A549 (cell line): Measurements from ENCODE around the gene BOC. TPM values are rescaled to one million over a fixed set of nuclear protein-coding genes. Genes with fewer than 3 reads are reported as not detected.
A peak's percentile ranks its signal among the peaks of the same experiment; 100 is the strongest.

ENCODE experiments used
- ATAC-seq, 2 experiments: fragments of 200-7000 bp in 1 of 2; fragments of >200 bp in 1 of 2; cut with Nextera tagmentation in 1 of 2; cut with Tn5 transposase in 1 of 2; 3 replicates each; pipeline versions ENCODE4 v1.8.0 to v1.9.1; 2018 to 2020; ENCODE audit warnings: mild to moderate bottlenecking in 1 of 2, moderate library complexity in 1 of 2
- CTCF ChIA-PET: fragments of 300-600 bp; sonication (Branson Sonifier 250); formaldehyde crosslinking; extraction: SDS; loops from one replicate; lab custom pipeline; 2021; ENCODE audit warnings: antibody characterized with exemption, inconsistent platforms; lab: Yijun Ruan, JAX
- POLR2A ChIA-PET: fragments of 350-600 bp; formaldehyde crosslinking; extraction: SDS; loops from one replicate; lab custom pipeline; 2021; ENCODE audit warnings: antibody characterized with exemption, inconsistent platforms; lab: Yijun Ruan, JAX
- DNase-seq, 2 experiments: peaks; one replicate each; pipeline versions ENCODE4 v3.0.0 to v3.0.0-alpha.2; 2011 to 2016; ENCODE audit warnings: low read depth in 1 of 2, low spot score in 1 of 2
- FAIRE-seq: peaks from 2 replicates; lab custom pipeline; 2011; peaks lifted over from hg19 to GRCh38; lab: Jason Lieb, UNC
- H3K27ac ChIP-seq, 2 experiments: fragments of >200 bp; sonication (Bioruptor Twin); formaldehyde crosslinking; 3 replicates each; pipeline ENCODE4 v1.5.1; 2016 to 2017
- H3K4me1 ChIP-seq: fragments of >200 bp; sonication (Bioruptor Twin); formaldehyde crosslinking; 3 replicates; pipeline ENCODE4 v1.6.1; 2016
- H3K4me2 ChIP-seq: fragments of >200 bp; sonication (Bioruptor Twin); formaldehyde crosslinking; 3 replicates; pipeline ENCODE4 v1.6.1; 2016
- H3K4me3 ChIP-seq: fragments of >200 bp; sonication (Bioruptor Twin); formaldehyde crosslinking; 3 replicates; pipeline ENCODE4 v1.5.1; 2016
- H3K9me3 ChIP-seq: fragments of >200 bp; sonication (Bioruptor Twin); formaldehyde crosslinking; 3 replicates; pipeline ENCODE4 v1.6.1; 2016
- CEBPB ChIP-seq, 2 experiments: fragments of >200 bp in 1 of 2; sonication (Bioruptor Twin) in 1 of 2; formaldehyde crosslinking in 1 of 2; IDR thresholded peaks; 2 replicates each; pipeline ENCODE4 v1.6.1; 2012 to 2016
- CHD2 ChIP-seq: fragments of 150-350 bp; IDR thresholded peaks from 2 replicates; pipeline ENCODE4 v1.6.1; 2014; ENCODE audit warnings: low read length; ENCODE audit not compliant: partially characterized antibody
- E2F6 ChIP-seq: IDR thresholded peaks from 2 replicates; pipeline ENCODE4 v1.6.1; 2012; ENCODE audit warnings: low read depth, borderline replicate concordance
- FOSL2 ChIP-seq, 2 experiments: fragments of 450-650 bp in 1 of 2; fragments of >200 bp in 1 of 2; sonication (Bioruptor Twin) in 1 of 2; formaldehyde crosslinking; IDR thresholded peaks; 2 replicates each; pipeline versions ENCODE4 v1.5.0 to v1.6.1; 2016 to 2020; ENCODE audit warnings: mild to moderate bottlenecking in 1 of 2, moderate library complexity in 1 of 2
- FOXS1 ChIP-seq: fragments of 250-450 bp; sonication (Bioruptor Pico); IDR thresholded peaks from 2 replicates; pipeline ENCODE4 v1.5.0; 2020; ENCODE audit warnings: mild to moderate bottlenecking, moderate library complexity
- HDAC2 ChIP-seq: fragments of 200-600 bp; sonication (generic); IDR thresholded peaks from 2 replicates; pipeline ENCODE4 v1.6.1; 2016
- HES2 ChIP-seq: fragments of >200 bp; sonication (Bioruptor Twin); formaldehyde crosslinking; IDR thresholded peaks from 2 replicates; pipeline ENCODE4 v1.6.1; 2016
- HOXB13 ChIP-seq: fragments of 250-450 bp; sonication (Bioruptor Pico); IDR thresholded peaks from 2 replicates; pipeline ENCODE4 v1.5.0; 2020; ENCODE audit warnings: low read depth, mild to moderate bottlenecking, moderate library complexity
- JUN ChIP-seq, 2 experiments: fragments of >200 bp; sonication (Bioruptor Twin); formaldehyde crosslinking; IDR thresholded peaks; 2 replicates in 1 of 2; 3 replicates in 1 of 2; pipeline ENCODE4 v1.6.1; 2016 to 2017
- JUNB ChIP-seq: fragments of >200 bp; sonication (Bioruptor Twin); formaldehyde crosslinking; IDR thresholded peaks from 2 replicates; pipeline ENCODE4 v1.6.1; 2016
- MAFK ChIP-seq: fragments of 450-650 bp; IDR thresholded peaks from 2 replicates; pipeline ENCODE4 v1.6.1; 2014; ENCODE audit not compliant: partially characterized antibody
- NFE2L2 ChIP-seq: fragments of 150-350 bp; conservative IDR thresholded peaks from 2 replicates; pipeline ENCODE4 v1.6.1; 2014; ENCODE audit warnings: low read length
- NR3C1 ChIP-seq: fragments of >200 bp; sonication (Bioruptor Twin); formaldehyde crosslinking; IDR thresholded peaks from 3 replicates; pipeline ENCODE4 v1.6.1; 2017
- POLR2A ChIP-seq: IDR thresholded peaks from 2 replicates; pipeline ENCODE4 v1.6.1; 2012; ENCODE audit warnings: mild to moderate bottlenecking, low read length
- RAD21 ChIP-seq, 2 experiments: fragments of >200 bp in 1 of 2; sonication (Bioruptor Twin) in 1 of 2; formaldehyde crosslinking in 1 of 2; IDR thresholded peaks in 1 of 2; conservative IDR thresholded peaks in 1 of 2; 2 replicates in 1 of 2; 3 replicates in 1 of 2; pipeline ENCODE4 v1.6.1; 2012 to 2018; ENCODE audit warnings: inconsistent platforms in 1 of 2
- RNF2 ChIP-seq: fragments of 200-600 bp; sonication (generic); IDR thresholded peaks from 2 replicates; pipeline ENCODE4 v1.6.1; 2016; ENCODE audit warnings: low read depth, mild to moderate bottlenecking, antibody characterized with exemption, moderate library complexity, borderline replicate concordance
- SMC3 ChIP-seq: fragments of >200 bp; sonication (Bioruptor Twin); formaldehyde crosslinking; IDR thresholded peaks from 3 replicates; pipeline ENCODE4 v1.6.1; 2018; ENCODE audit warnings: inconsistent platforms
- ZC3H11A ChIP-seq: fragments of 450-650 bp; IDR thresholded peaks from 2 replicates; pipeline ENCODE4 v1.6.1; 2014; ENCODE audit warnings: antibody characterized with exemption, mild to moderate bottlenecking
- ZNF302 ChIP-seq: fragments of 250-450 bp; sonication (Bioruptor Pico); IDR thresholded peaks from 2 replicates; pipeline ENCODE4 v1.9.0; 2021; ENCODE audit warnings: inconsistent platforms, mild to moderate bottlenecking, moderate library complexity
- WGBS: methylation state at CpG from one replicate; pipeline ENCODE4 v1.1.6; 2017; ENCODE audit errors: missing lambda C conversion rate; 5-methylcytosine and 5-hydroxymethylcytosine counted together
- polyA plus RNA-seq, 4 experiments: library from polyadenylated mRNA; depleted of rRNA in 3 of 4; stranded (reverse); fragments of >200 nt; fragmentation: RNase III in 1 of 4; extraction: RNeasy Plus Mini Kit Qiagen cat#74134 plus additional on column Dnase treatment in 1 of 4; gene quantifications; 2 replicates in 3 of 4; 3 replicates in 1 of 4; pipeline ENCODE4 v1.2.3, GENCODE V29; 2011 to 2017
- TF ChIP-seq, protein P1 (sequence below): fragments of 250-450 bp; sonication (Bioruptor Pico); IDR thresholded peaks from 2 replicates; pipeline ENCODE4 v1.5.0; 2020; ENCODE audit warnings: low read depth, mild to moderate bottlenecking, moderate library complexity
- TF ChIP-seq, protein P2 (sequence below): IDR thresholded peaks from 2 replicates; pipeline ENCODE4 v1.6.1; 2012

BOC gene
- polyA plus RNA-seq, 2 of the 4 experiments (the other 2 are of a cell fraction) = 4.0 TPM

GRCh38 chr3:113286524-113286923, 75.2 kb downstream of the BOC start:
- Histone ChIP-seq H3K4me1 (peaks cover 25% of the 10 kb centered on the region), H3K27ac (peak overlapping the region; percentile 74 to 89), H3K4me2 (peak overlapping the region; percentile 50), H3K9me3 (no peaks in the 10 kb centered on the region), H3K4me3 (no peak overlapping the region)
- DNase-seq = no peak
- 95% methylated on average over 6 of the region's 6 CpGs for WGBS
- no peak for FAIRE-seq
- POLR2A ChIA-PET = interaction anchor here (0.6 kb wide), 1 partner anchor 223 kb away, joined by 3 read pairs; no protein-coding TSS in a partner anchor
- no peak for ATAC-seq
- CTCF ChIA-PET = interaction anchor here (2.0 to 6.5 kb wide), 7 partner anchors 8 to 643 kb away, joined by 5 to 130 read pairs (median 22); no protein-coding TSS in a partner anchor
- TF ChIP-seq E2F6 = no peak
- TF ChIP-seq, protein P1, sequence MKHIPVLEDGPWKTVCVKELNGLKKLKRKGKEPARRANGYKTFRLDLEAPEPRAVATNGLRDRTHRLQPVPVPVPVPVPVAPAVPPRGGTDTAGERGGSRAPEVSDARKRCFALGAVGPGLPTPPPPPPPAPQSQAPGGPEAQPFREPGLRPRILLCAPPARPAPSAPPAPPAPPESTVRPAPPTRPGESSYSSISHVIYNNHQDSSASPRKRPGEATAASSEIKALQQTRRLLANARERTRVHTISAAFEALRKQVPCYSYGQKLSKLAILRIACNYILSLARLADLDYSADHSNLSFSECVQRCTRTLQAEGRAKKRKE = no peak
- TF ChIP-seq HES2 = no peak
- TF ChIP-seq FOSL2 (IDR thresholded peaks at IDR 0.05) = no peak
- no peak for TF ChIP-seq FOSL2 (CRISPR knock-in tag; IDR thresholded peaks at IDR 0.05)
- TF ChIP-seq ZNF302 = no peak
- no peak for TF ChIP-seq RNF2
- no peak for TF ChIP-seq NR3C1
- no peak for TF ChIP-seq CHD2

- H3K4me2 ChIP-seq = peak overlapping the region; percentile 50
- peak; percentile 51 to 68; a peak in 5 of 6 replicates for ATAC-seq
- peak overlapping the region; percentile 74 to 89 for H3K27ac ChIP-seq
Observed at GRCh38 chr3:113287111-113287802, 75.9 kb downstream of the BOC start.

More at GRCh38 chr3:113287111-113287802, 75.9 kb downstream of the BOC start:
- DNase-seq (peak; percentile 56 to 62), FAIRE-seq (peak; percentile 92)
- Histone ChIP-seq H3K4me3 (no peak overlapping the region), H3K9me3 (no peaks in the 10 kb centered on the region), H3K4me1 (peaks cover 25% of the 10 kb centered on the region)
- CTCF ChIA-PET = interaction anchor here (0.7 to 6.5 kb wide), 32 partner anchors 9 to 644 kb away, joined by 3 to 130 read pairs (median 6); no protein-coding TSS in a partner anchor
- WGBS = 29% methylated on average over 9 of the region's 10 CpGs
- no peak for TF ChIP-seq HDAC2
- TF ChIP-seq JUNB = peak; percentile 71; the same call in 1 of the 2 replicates
- no peak for TF ChIP-seq POLR2A
- peak; percentile 73 for TF ChIP-seq E2F6
- 0 out of 5 replicates have a peak, but pooled peaks of 1 of the 2 experiments have one; percentile 31 for TF ChIP-seq RAD21 (conservative IDR thresholded peaks at IDR 0.05 in 1 of 2, IDR thresholded peaks at IDR 0.05 in 1 of 2)
- TF ChIP-seq, protein P2, sequence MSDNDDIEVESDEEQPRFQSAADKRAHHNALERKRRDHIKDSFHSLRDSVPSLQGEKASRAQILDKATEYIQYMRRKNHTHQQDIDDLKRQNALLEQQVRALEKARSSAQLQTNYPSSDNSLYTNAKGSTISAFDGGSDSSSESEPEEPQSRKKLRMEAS = peak; percentile 82
- TF ChIP-seq CEBPB (IDR thresholded peaks at IDR 0.05) = no peak
- no peak for TF ChIP-seq FOXS1 (CRISPR knock-in tag)
- peak; percentile 99 for TF ChIP-seq MAFK
- TF ChIP-seq ZC3H11A = no peak
- TF ChIP-seq RNF2 = no peak
- no peak for TF ChIP-seq CHD2
- peak; percentile 85 for TF ChIP-seq NFE2L2
- no peak for TF ChIP-seq NR3C1
- 0 out of 5 replicates have a peak, but pooled peaks have one; percentile 22 to 31 for TF ChIP-seq JUN (IDR thresholded peaks at IDR 0.05)
- 0 out of 2 replicates have a peak, but pooled peaks have one; percentile 46 for TF ChIP-seq HOXB13 (CRISPR knock-in tag)
- TF ChIP-seq FOSL2 (IDR thresholded peaks at IDR 0.05) = peak; percentile 53; the same call in 1 of the 2 replicates
- peak; percentile 84 for TF ChIP-seq FOSL2 (CRISPR knock-in tag; IDR thresholded peaks at IDR 0.05)
- peak; percentile 18; the same call in 1 of the 3 replicates for TF ChIP-seq SMC3
- POLR2A ChIA-PET = interaction anchor here (1.1 kb wide), 1 partner anchor 646 kb away, joined by 4 read pairs; no protein-coding TSS in a partner anchor
